ENCODE data around the gene HOXA9.

DNA sequence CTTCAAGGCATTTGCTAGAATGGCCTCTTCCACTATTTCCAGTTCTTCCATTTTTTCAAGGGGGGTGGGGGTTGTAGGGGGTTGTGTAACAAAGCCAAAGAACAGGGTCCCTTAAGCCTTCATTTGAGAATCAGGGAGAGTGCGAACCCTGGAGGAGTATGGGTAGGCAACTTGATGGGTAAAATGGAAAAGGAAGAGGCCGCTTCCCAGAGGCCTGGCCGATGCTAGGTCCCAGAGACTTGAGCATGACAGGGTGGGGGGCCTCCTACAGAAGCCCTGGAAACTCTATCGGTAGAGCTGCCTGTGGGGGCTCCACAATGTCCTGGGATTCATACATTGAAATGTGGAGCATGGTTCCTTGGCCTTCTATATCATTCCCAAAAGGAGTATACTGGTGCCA, 43.7 kb upstream of the HOXA9 start:
- TF ChIP-seq, protein P1, sequence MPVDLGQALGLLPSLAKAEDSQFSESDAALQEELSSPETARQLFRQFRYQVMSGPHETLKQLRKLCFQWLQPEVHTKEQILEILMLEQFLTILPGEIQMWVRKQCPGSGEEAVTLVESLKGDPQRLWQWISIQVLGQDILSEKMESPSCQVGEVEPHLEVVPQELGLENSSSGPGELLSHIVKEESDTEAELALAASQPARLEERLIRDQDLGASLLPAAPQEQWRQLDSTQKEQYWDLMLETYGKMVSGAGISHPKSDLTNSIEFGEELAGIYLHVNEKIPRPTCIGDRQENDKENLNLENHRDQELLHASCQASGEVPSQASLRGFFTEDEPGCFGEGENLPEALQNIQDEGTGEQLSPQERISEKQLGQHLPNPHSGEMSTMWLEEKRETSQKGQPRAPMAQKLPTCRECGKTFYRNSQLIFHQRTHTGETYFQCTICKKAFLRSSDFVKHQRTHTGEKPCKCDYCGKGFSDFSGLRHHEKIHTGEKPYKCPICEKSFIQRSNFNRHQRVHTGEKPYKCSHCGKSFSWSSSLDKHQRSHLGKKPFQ (tag by site-specific recombination; IDR thresholded peaks at IDR 0.05) = no peak
- TF ChIP-seq ZNF10 (tag by site-specific recombination; IDR thresholded peaks at IDR 0.05) (no peak), TCF7L2 (IDR thresholded peaks at IDR 0.05; ENCODE audit: borderline replicate concordance, low read depth, low read length) (no peak), ZNF157 (tag by site-specific recombination; IDR thresholded peaks at IDR 0.05) (no peak), SALL2 (tag by site-specific recombination; IDR thresholded peaks at IDR 0.05; ENCODE audit: borderline replicate concordance) (no peak), KLF16 (tag by site-specific recombination; IDR thresholded peaks at IDR 0.05) (no peak), ZBTB1 (tag by site-specific recombination; IDR thresholded peaks at IDR 0.05) (no peak), ZNF660 (tag by site-specific recombination; IDR thresholded peaks at IDR 0.05) (no peak), ZNF585B (tag by site-specific recombination; IDR thresholded peaks at IDR 0.05) (no peak), ZNF16 (tag by site-specific recombination; IDR thresholded peaks at IDR 0.05; ENCODE audit: low read depth) (no peak)
- TF ChIP-seq, protein P2, sequence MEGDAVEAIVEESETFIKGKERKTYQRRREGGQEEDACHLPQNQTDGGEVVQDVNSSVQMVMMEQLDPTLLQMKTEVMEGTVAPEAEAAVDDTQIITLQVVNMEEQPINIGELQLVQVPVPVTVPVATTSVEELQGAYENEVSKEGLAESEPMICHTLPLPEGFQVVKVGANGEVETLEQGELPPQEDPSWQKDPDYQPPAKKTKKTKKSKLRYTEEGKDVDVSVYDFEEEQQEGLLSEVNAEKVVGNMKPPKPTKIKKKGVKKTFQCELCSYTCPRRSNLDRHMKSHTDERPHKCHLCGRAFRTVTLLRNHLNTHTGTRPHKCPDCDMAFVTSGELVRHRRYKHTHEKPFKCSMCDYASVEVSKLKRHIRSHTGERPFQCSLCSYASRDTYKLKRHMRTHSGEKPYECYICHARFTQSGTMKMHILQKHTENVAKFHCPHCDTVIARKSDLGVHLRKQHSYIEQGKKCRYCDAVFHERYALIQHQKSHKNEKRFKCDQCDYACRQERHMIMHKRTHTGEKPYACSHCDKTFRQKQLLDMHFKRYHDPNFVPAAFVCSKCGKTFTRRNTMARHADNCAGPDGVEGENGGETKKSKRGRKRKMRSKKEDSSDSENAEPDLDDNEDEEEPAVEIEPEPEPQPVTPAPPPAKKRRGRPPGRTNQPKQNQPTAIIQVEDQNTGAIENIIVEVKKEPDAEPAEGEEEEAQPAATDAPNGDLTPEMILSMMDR (tag by site-specific recombination; IDR thresholded peaks at IDR 0.05) = no peak
- TF ChIP-seq, protein P3, sequence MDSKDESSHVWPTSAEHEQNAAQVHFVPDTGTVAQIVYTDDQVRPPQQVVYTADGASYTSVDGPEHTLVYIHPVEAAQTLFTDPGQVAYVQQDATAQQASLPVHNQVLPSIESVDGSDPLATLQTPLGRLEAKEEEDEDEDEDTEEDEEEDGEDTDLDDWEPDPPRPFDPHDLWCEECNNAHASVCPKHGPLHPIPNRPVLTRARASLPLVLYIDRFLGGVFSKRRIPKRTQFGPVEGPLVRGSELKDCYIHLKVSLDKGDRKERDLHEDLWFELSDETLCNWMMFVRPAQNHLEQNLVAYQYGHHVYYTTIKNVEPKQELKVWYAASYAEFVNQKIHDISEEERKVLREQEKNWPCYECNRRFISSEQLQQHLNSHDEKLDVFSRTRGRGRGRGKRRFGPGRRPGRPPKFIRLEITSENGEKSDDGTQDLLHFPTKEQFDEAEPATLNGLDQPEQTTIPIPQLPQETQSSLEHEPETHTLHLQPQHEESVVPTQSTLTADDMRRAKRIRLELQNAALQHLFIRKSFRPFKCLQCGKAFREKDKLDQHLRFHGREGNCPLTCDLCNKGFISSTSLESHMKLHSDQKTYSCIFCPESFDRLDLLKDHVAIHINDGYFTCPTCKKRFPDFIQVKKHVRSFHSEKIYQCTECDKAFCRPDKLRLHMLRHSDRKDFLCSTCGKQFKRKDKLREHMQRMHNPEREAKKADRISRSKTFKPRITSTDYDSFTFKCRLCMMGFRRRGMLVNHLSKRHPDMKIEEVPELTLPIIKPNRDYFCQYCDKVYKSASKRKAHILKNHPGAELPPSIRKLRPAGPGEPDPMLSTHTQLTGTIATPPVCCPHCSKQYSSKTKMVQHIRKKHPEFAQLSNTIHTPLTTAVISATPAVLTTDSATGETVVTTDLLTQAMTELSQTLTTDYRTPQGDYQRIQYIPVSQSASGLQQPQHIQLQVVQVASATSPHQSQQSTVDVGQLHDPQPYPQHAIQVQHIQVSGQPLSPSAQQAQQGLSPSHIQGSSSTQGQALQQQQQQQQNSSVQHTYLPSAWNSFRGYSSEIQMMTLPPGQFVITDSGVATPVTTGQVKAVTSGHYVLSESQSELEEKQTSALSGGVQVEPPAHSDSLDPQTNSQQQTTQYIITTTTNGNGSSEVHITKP (tag by site-specific recombination; IDR thresholded peaks at IDR 0.05) = no peak
